ENCODE measurements around the gene MYOD1.

Gene MYOD1

GRCh38 chr11:17702876-17703275 lies 16.5 kb upstream of the MYOD1 start:
- Histone ChIP-seq H3K27ac (ENCODE audit: low read depth, low read length) (no peak overlapping the region), H3K4me2 (ENCODE audit: low read length) (no peak overlapping the region), H3K4me1 (ENCODE audit: control insufficient read depth, low read length) (no peaks in the 10 kb centered on the region), H3K27me3 (ENCODE audit: control insufficient read depth, low read length) (no peaks in the 10 kb centered on the region), H3F3A (ENCODE audit: control insufficient read depth, insufficient read depth) (no peaks in the 10 kb centered on the region), H3K79me2 (ENCODE audit: control insufficient read depth, low read length) (no peaks in the 10 kb centered on the region), H3K9me3 (ENCODE audit: control insufficient read depth, insufficient read depth, low read length) (no peaks in the 10 kb centered on the region), H3K9me2 (replicated peaks; ENCODE audit: control insufficient read depth, low read length) (no peaks in the 10 kb centered on the region), H4K20me1 (ENCODE audit: control insufficient read depth, insufficient read depth, low read depth, low read length) (no peaks in the 10 kb centered on the region), H3K4me3 (ENCODE audit: low read length) (no peak overlapping the region), H3K36me3 (ENCODE audit: control insufficient read depth, low read length) (no peaks in the 10 kb centered on the region)
- TF ChIP-seq EZH2phosphoT487 (IDR thresholded peaks at IDR 0.05; ENCODE audit: borderline replicate concordance, low read length) (no peak), CTCF (IDR thresholded peaks at IDR 0.05; ENCODE audit: low read depth, low read length, poor library complexity, severe bottlenecking) (no peak)

GRCh38 chr11:17703951-17704350 lies 15.4 kb upstream of the MYOD1 start:
- no peaks in the 10 kb centered on the region for H3K9me2 ChIP-seq (replicated peaks; ENCODE audit: control insufficient read depth, low read length)
- no peaks in the 10 kb centered on the region for H3K79me2 ChIP-seq (ENCODE audit: control insufficient read depth, low read length)
- no peak overlapping the region for H3K4me3 ChIP-seq (ENCODE audit: low read length)
- no peaks in the 10 kb centered on the region for H3K9me3 ChIP-seq (ENCODE audit: control insufficient read depth, insufficient read depth, low read length)
- H4K20me1 ChIP-seq (ENCODE audit: control insufficient read depth, insufficient read depth, low read depth, low read length), result no peaks in the 10 kb centered on the region
- no peak overlapping the region for H3K27ac ChIP-seq (ENCODE audit: low read depth, low read length)
- H3K4me2 ChIP-seq (ENCODE audit: low read length), result no peak overlapping the region
- no peak for TF ChIP-seq CTCF (IDR thresholded peaks at IDR 0.05; ENCODE audit: low read depth, low read length, poor library complexity, severe bottlenecking)
- TF ChIP-seq EZH2phosphoT487 (IDR thresholded peaks at IDR 0.05; ENCODE audit: borderline replicate concordance, low read length), result no peak
- no peaks in the 10 kb centered on the region for H3F3A ChIP-seq (ENCODE audit: control insufficient read depth, insufficient read depth)
- H3K36me3 ChIP-seq (ENCODE audit: control insufficient read depth, low read length), result no peaks in the 10 kb centered on the region
- H3K27me3 ChIP-seq (ENCODE audit: control insufficient read depth, low read length), result no peaks in the 10 kb centered on the region
- no peaks in the 10 kb centered on the region for H3K4me1 ChIP-seq (ENCODE audit: control insufficient read depth, low read length)

- Histone ChIP-seq H3K36me3 (ENCODE audit: control insufficient read depth, low read length) (no peaks in the 10 kb centered on the region), H3K9me3 (ENCODE audit: control insufficient read depth, insufficient read depth, low read length) (no peaks in the 10 kb centered on the region), H3K79me2 (ENCODE audit: control insufficient read depth, low read length) (no peaks in the 10 kb centered on the region), H3K27ac (ENCODE audit: low read depth, low read length) (no peak overlapping the region), H4K20me1 (ENCODE audit: control insufficient read depth, insufficient read depth, low read depth, low read length) (no peaks in the 10 kb centered on the region), H3K4me2 (ENCODE audit: low read length) (no peak overlapping the region), H3F3A (ENCODE audit: control insufficient read depth, insufficient read depth) (no peaks in the 10 kb centered on the region), H3K27me3 (ENCODE audit: control insufficient read depth, low read length) (peaks cover 5% of the 10 kb centered on the region), H3K4me1 (ENCODE audit: control insufficient read depth, low read length) (no peaks in the 10 kb centered on the region), H3K4me3 (ENCODE audit: low read length) (no peak overlapping the region), H3K9me2 (replicated peaks; ENCODE audit: control insufficient read depth, low read length) (no peaks in the 10 kb centered on the region)
- TF ChIP-seq EZH2phosphoT487 (IDR thresholded peaks at IDR 0.05; ENCODE audit: borderline replicate concordance, low read length) (no peak), CTCF (IDR thresholded peaks at IDR 0.05; ENCODE audit: low read depth, low read length, poor library complexity, severe bottlenecking) (no peak)
Observed at GRCh38 chr11:17707830-17708229, 11.5 kb upstream of the MYOD1 start.

GRCh38 chr11:17711836-17712235 lies 7.5 kb upstream of the MYOD1 start:
- Histone ChIP-seq H3K4me3 (ENCODE audit: low read length) (no peak overlapping the region), H3F3A (ENCODE audit: control insufficient read depth, insufficient read depth) (no peaks in the 10 kb centered on the region), H3K4me2 (ENCODE audit: low read length) (no peak overlapping the region), H4K20me1 (ENCODE audit: control insufficient read depth, insufficient read depth, low read depth, low read length) (0 out of 2 replicates have a peak, but pooled peaks cover 4% of the 10 kb centered on the region), H3K9me2 (replicated peaks; ENCODE audit: control insufficient read depth, low read length) (no peaks in the 10 kb centered on the region), H3K27ac (ENCODE audit: low read depth, low read length) (no peak overlapping the region), H3K79me2 (ENCODE audit: control insufficient read depth, low read length) (no peaks in the 10 kb centered on the region), H3K4me1 (ENCODE audit: control insufficient read depth, low read length) (no peaks in the 10 kb centered on the region), H3K27me3 (ENCODE audit: control insufficient read depth, low read length) (peaks cover 18% of the 10 kb centered on the region), H3K36me3 (ENCODE audit: control insufficient read depth, low read length) (no peaks in the 10 kb centered on the region), H3K9me3 (ENCODE audit: control insufficient read depth, insufficient read depth, low read length) (no peaks in the 10 kb centered on the region)
- TF ChIP-seq EZH2phosphoT487 (IDR thresholded peaks at IDR 0.05; ENCODE audit: borderline replicate concordance, low read length), result no peak
- TF ChIP-seq CTCF (IDR thresholded peaks at IDR 0.05; ENCODE audit: low read depth, low read length, poor library complexity, severe bottlenecking), result no peak

Data from DOHH2 (cell line).